Measurements from ENCODE around the gene DNAJC16.
A peak's percentile ranks its signal among the peaks of the same experiment; 100 is the strongest.

The DNAJC16 gene

GRCh38 chr1:15618077-15618654 is 91.5 kb downstream of the DNAJC16 start:
- H3K4me3 ChIP-seq (ENCODE audit: control insufficient read depth, low read depth, low read length): peak overlapping the region; percentile 100
- DNase-seq (ENCODE audit: low read depth): no peak

GRCh38 chr1:15618655-15619525 is 92.2 kb downstream of the DNAJC16 start:
- H3K4me3 ChIP-seq (ENCODE audit: control insufficient read depth, low read depth, low read length): peak overlapping the region; percentile 100
- TF ChIP-seq CTCF (IDR thresholded peaks at IDR 0.05; ENCODE audit: control insufficient read depth, insufficient read depth, low read depth, low read length, missing control alignments): no peak
- peak; percentile 74 for DNase-seq (ENCODE audit: low read depth)

More at GRCh38 chr1:15618077-15618654, 91.5 kb downstream of the DNAJC16 start:
- no peak for TF ChIP-seq CTCF (IDR thresholded peaks at IDR 0.05; ENCODE audit: control insufficient read depth, insufficient read depth, low read depth, low read length, missing control alignments)

GRCh38 chr1:15620155-15620545 is 93.5 kb downstream of the DNAJC16 start:
- no peak for TF ChIP-seq CTCF (IDR thresholded peaks at IDR 0.05; ENCODE audit: control insufficient read depth, insufficient read depth, low read depth, low read length, missing control alignments)
- H3K4me3 ChIP-seq (ENCODE audit: control insufficient read depth, low read depth, low read length): no peak overlapping the region
- no peak for DNase-seq (ENCODE audit: low read depth)

- TF ChIP-seq CTCF (IDR thresholded peaks at IDR 0.05; ENCODE audit: control insufficient read depth, insufficient read depth, low read depth, low read length, missing control alignments): no peak
- no peak for DNase-seq (ENCODE audit: low read depth)
- H3K4me3 ChIP-seq (ENCODE audit: control insufficient read depth, low read depth, low read length): no peak overlapping the region
Observed at GRCh38 chr1:15620902-15621682, 94.4 kb downstream of the DNAJC16 start.

GRCh38 chr1:15621975-15622374 is 95.3 kb downstream of the DNAJC16 start:
- TF ChIP-seq CTCF (IDR thresholded peaks at IDR 0.05; ENCODE audit: control insufficient read depth, insufficient read depth, low read depth, low read length, missing control alignments): no peak
- H3K4me3 ChIP-seq (ENCODE audit: control insufficient read depth, low read depth, low read length): no peak overlapping the region
- no peak for DNase-seq (ENCODE audit: low read depth)

- H3K4me3 ChIP-seq (ENCODE audit: control insufficient read depth, low read depth, low read length): no peak overlapping the region
- TF ChIP-seq CTCF (IDR thresholded peaks at IDR 0.05; ENCODE audit: control insufficient read depth, insufficient read depth, low read depth, low read length, missing control alignments): no peak
- DNase-seq (ENCODE audit: low read depth): no peak
Observed at GRCh38 chr1:15622712-15623373, 96.2 kb downstream of the DNAJC16 start.

Measured in AG09309 (cell line).